K562 (cell line): ENCODE results near the gene DVL3. TPM values are rescaled to one million over a fixed set of nuclear protein-coding genes. Genes with fewer than 3 reads are reported as not detected.

Experiments used
- ATAC-seq: fragments of 200-7000 bp; cut with Tn5 transposase; 3 replicates; pipeline ENCODE4 v1.9.1; 2020; ENCODE audit warnings: moderate library complexity
- BruUV-seq: library from RNA; stranded (reverse); fragments of 400-500 nt; replicated peaks from 2 replicates; lab custom pipeline; 2021; lab: Mats Ljungman, UMichigan
- CTCF ChIA-PET: fragments of 300-600 bp; formaldehyde crosslinking; extraction: SDS; loops from one replicate; lab custom pipeline; 2021; ENCODE audit warnings: low intra/inter-chr PET ratio; lab: Yijun Ruan, JAX
- POLR2A ChIA-PET: fragments of 300-600, 350-650 bp; sonication (Branson Sonifier 250); formaldehyde crosslinking; extraction: SDS; loops from one replicate; lab custom pipeline; 2021; ENCODE audit warnings: antibody characterized with exemption, inconsistent platforms; lab: Yijun Ruan, JAX
- DNase-seq, 4 experiments: peaks; one replicate each; pipeline versions ENCODE4 v3.0.0 to v3.0.0-alpha.2; 2011 to 2018; ENCODE audit warnings: low spot score in 3 of 4, mixed read lengths in 3 of 4; ENCODE audit errors: extremely low read depth in 1 of 4
- FAIRE-seq: peaks from 2 replicates; lab custom pipeline; 2011; peaks lifted over from hg19 to GRCh38; lab: Jason Lieb, UNC
- H2AFZ ChIP-seq: 2 replicates; pipeline ENCODE4 v1.6.0; 2011; ENCODE audit warnings: low read depth, low read length, control low read depth, inconsistent platforms
- H3K27ac ChIP-seq: fragments of 200-600 bp; 3 replicates; pipeline ENCODE4 v1.8.0; 2011; ENCODE audit warnings: low read depth, mild to moderate bottlenecking, control low read depth, inconsistent platforms, low read length, moderate library complexity, mixed read lengths; ENCODE audit errors: extremely low read depth
- H3K27me3 ChIP-seq, 2 experiments: fragments of 300-600 bp in 1 of 2; 2 replicates in 1 of 2; 3 replicates in 1 of 2; pipeline versions ENCODE4 v1.6.0 to v1.8.0; 2011; ENCODE audit warnings: inconsistent platforms in 2 of 2, low read length in 2 of 2, mild to moderate bottlenecking in 1 of 2, mixed read lengths in 1 of 2, moderate library complexity in 1 of 2; ENCODE audit not compliant: control insufficient read depth in 2 of 2, insufficient read depth in 2 of 2
- H3K36me3 ChIP-seq: fragments of 300-600 bp; 3 replicates; pipeline ENCODE4 v1.8.0; 2011; ENCODE audit warnings: mild to moderate bottlenecking, low read length, inconsistent platforms; ENCODE audit not compliant: control insufficient read depth, insufficient read depth
- H3K4me1 ChIP-seq, 2 experiments: fragments of 200-600 bp in 1 of 2; replicated peaks in 1 of 2; 2 replicates in 1 of 2; 3 replicates in 1 of 2; pipeline versions ENCODE4 v1.5.1 to v1.8.0; 2011; ENCODE audit warnings: inconsistent platforms in 2 of 2, low read length in 2 of 2, mild to moderate bottlenecking in 1 of 2, mixed read lengths in 1 of 2, moderate library complexity in 1 of 2; ENCODE audit not compliant: control insufficient read depth in 2 of 2, insufficient read depth in 2 of 2
- H3K4me2 ChIP-seq: 2 replicates; pipeline ENCODE4 v1.6.1; 2011; ENCODE audit warnings: low read length, control low read depth, inconsistent platforms, mixed read lengths; ENCODE audit not compliant: insufficient read depth
- H3K4me3 ChIP-seq: fragments of 200-600 bp; sonication (generic), shearing (Covaris generic); 2 replicates; pipeline ENCODE4 v1.5.1; 2016; ENCODE audit warnings: control low read depth, inconsistent platforms
- H3K79me2 ChIP-seq: fragments of 200-600 bp; 3 replicates; pipeline ENCODE4 v1.8.0; 2011; ENCODE audit warnings: low read length, inconsistent platforms; ENCODE audit not compliant: control insufficient read depth, insufficient read depth
- H3K9ac ChIP-seq, 2 experiments: 2 replicates each; pipeline versions ENCODE4 v1.6.0 to v1.6.1; 2011; ENCODE audit warnings: low read depth in 2 of 2, low read length in 2 of 2, control low read depth in 1 of 2, inconsistent platforms in 1 of 2, mild to moderate bottlenecking in 1 of 2, mixed read lengths in 1 of 2; ENCODE audit not compliant: insufficient read depth in 1 of 2
- H3K9me1 ChIP-seq: one replicate; pipeline ENCODE4 v1.6.0; 2011; ENCODE audit warnings: inconsistent platforms, mild to moderate bottlenecking, low read length, moderate library complexity; ENCODE audit not compliant: control insufficient read depth, insufficient read depth
- H3K9me3 ChIP-seq: replicated peaks from 2 replicates; pipeline ENCODE4 v1.5.1; 2011; ENCODE audit warnings: low read depth, low read length, inconsistent platforms; ENCODE audit not compliant: control insufficient read depth, insufficient read depth
- H4K20me1 ChIP-seq: replicated peaks from 2 replicates; pipeline ENCODE4 v1.6.1; 2011; ENCODE audit warnings: low read length, inconsistent platforms, mixed read lengths; ENCODE audit not compliant: control insufficient read depth, insufficient read depth
- CEBPG ChIP-seq, 3 experiments: fragments of 200-800 bp in 1 of 3; sonication (Bioruptor generic) in 1 of 3; sonication (generic) in 1 of 3; formaldehyde crosslinking in 1 of 3; IDR thresholded peaks in 2 of 3; conservative IDR thresholded peaks in 1 of 3; 2 replicates each; pipeline versions ENCODE4 v1.6.1 to v1.8.0; 2016 to 2022; ENCODE audit warnings: missing compliant biosample characterization in 2 of 3, missing genetic modification characterization in 2 of 3, mild to moderate bottlenecking in 1 of 3, missing genetic modification reagents in 1 of 3
- CTCF ChIP-seq, 3 experiments: IDR thresholded peaks in 2 of 3; conservative IDR thresholded peaks in 1 of 3; 2 replicates each; pipeline ENCODE4 v1.5.1; 2011 to 2012; ENCODE audit warnings: low read length in 3 of 3, mild to moderate bottlenecking in 3 of 3, control low read depth in 2 of 3, improper control_type of control experiment in 1 of 3, inconsistent platforms in 1 of 3, low read depth in 1 of 3, mixed read lengths in 1 of 3, moderate library complexity in 1 of 3; ENCODE audit not compliant: insufficient read depth in 2 of 3
- LARP7 ChIP-seq: fragments of 450-650 bp; IDR thresholded peaks from 2 replicates; pipeline ENCODE4 v1.6.1; 2016
- ZNF263 ChIP-seq: sonication (generic); formaldehyde crosslinking; IDR thresholded peaks from 2 replicates; pipeline ENCODE4 v1.8.0; 2022; ENCODE audit warnings: mild to moderate bottlenecking, missing genetic modification reagents, borderline replicate concordance
- WGBS: fragments of 100-300 bp; shearing (Covaris generic); methylation state at CpG from one replicate; pipeline ENCODE4 v1.1.6; 2016; ENCODE audit warnings: low coverage, mixed read lengths; ENCODE audit not compliant: insufficient coverage; ENCODE audit errors: missing lambda C conversion rate; 5-methylcytosine and 5-hydroxymethylcytosine counted together
- in situ Hi-C: fragments of 300-500 bp; cut with MboI; formaldehyde crosslinking; loops from 4 replicates; pipeline ENCODE4 v1.15.0; 2018; ENCODE audit warnings: inconsistent platforms, mixed read lengths
- intact Hi-C: fragments of 100-400 bp; cut with micrococcal nuclease; formaldehyde crosslinking; loops from 2 replicates; pipeline ENCODE4 v1.14.2; 2022
- polyA plus RNA-seq, 8 experiments: library from polyadenylated mRNA; depleted of rRNA in 4 of 8; stranded (reverse) in 5 of 8; unstranded in 3 of 8; fragments of >200 nt; fragmentation: Nextera tagmentation in 2 of 8; fragmentation: Illumina TruSeq in 1 of 8; extraction: Ambion mirVana in 2 of 8; extraction: Trizol in 1 of 8; gene quantifications; 2 replicates each; pipeline versions ENCODE4 v1.2.1 to v1.2.3, GENCODE V29; 2011 to 2014; ENCODE audit warnings: inconsistent platforms in 1 of 8, missing spikeins in 1 of 8
- total RNA-seq, 7 experiments: library from RNA; depleted of rRNA in 6 of 7; stranded (reverse); fragments of >200 nt in 6 of 7; fragmentation: Illumina TruSeq in 2 of 7; extraction: Trizol in 2 of 7; gene quantifications; 2 replicates each; pipeline versions ENCODE4 v1.2.1 to v1.2.3, GENCODE V29; 2011 to 2021; ENCODE audit warnings: low replicate concordance in 1 of 7

Gene DVL3
- total and polyA plus RNA-seq, 9 of the 15 experiments (the other 6 are each of a cell fraction or from before 2014, with no cell fraction given) = 3.1 to 57.9 (median 20.1) TPM

DNA sequence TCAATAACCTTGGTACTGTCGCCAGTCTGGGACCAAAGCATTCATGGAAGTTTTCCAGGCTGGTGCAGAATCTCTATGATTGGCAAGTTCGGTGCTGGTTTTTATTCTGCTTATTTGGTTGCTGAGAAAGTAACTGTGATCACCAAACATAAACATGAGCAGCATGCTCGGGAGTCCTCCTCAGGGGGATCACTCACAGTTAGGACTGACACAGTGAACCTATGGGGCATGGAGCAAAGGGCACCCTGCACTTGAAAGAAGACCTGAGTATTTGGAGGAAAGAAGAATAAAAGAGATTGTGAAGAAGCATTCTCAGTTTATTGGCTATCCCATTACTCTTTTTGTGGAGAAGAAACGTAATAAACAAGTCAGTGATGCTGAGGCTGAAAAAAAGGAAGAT is 39.2 kb upstream of the DVL3 start:
- CTCF ChIA-PET = no interaction called here

GRCh38 chr3:184117636-184118035 is 37.5 kb upstream of the DVL3 start:
- no peaks in the 10 kb centered on the region for H3K36me3 ChIP-seq
- H3K4me3 ChIP-seq = no peak overlapping the region
- H2AFZ ChIP-seq = no peak overlapping the region
- in situ Hi-C loops = loop anchor here (5.0 kb wide), 1 partner anchor 220 kb away; no protein-coding TSS in a partner anchor
- ChIA-PET POLR2A (interaction anchor here (0.8 to 1.1 kb wide), 2 partner anchors 8 to 10 kb away, joined by 3 read pairs; no protein-coding TSS in a partner anchor), CTCF (no interaction called here)
- intact Hi-C loops = loop anchor here (2.0 to 5.0 kb wide), 2 partner anchors 75 to 223 kb away; no protein-coding TSS in a partner anchor
- FAIRE-seq (peak; percentile 51), ATAC-seq (peak; percentile 72), DNase-seq (peak in 1 of 4 experiments; percentile 20)
- no TSS peak for BruUV-seq
- H3K4me1 ChIP-seq = no peaks in the 10 kb centered on the region; a peak in 1 of 5 replicates
- H3K79me2 ChIP-seq = no peaks in the 10 kb centered on the region
- no peaks in the 10 kb centered on the region for H4K20me1 ChIP-seq
- no peaks in the 10 kb centered on the region for H3K9me3 ChIP-seq
- H3K27me3 ChIP-seq = peaks cover 0 to 4% of the 10 kb centered on the region in 2 experiments; a peak in 1 of 5 replicates
- 7% methylated on average over 6 of the region's 6 CpGs for WGBS
- no peaks in the 10 kb centered on the region for H3K9me1 ChIP-seq
- H3K4me2 ChIP-seq = no peak overlapping the region
- no peak overlapping the region for H3K9ac ChIP-seq
- H3K27ac ChIP-seq = no peak overlapping the region
- TF ChIP-seq CTCF (IDR thresholded peaks at IDR 0.05 in 2 of 3, conservative IDR thresholded peaks at IDR 0.05 in 1 of 3; ENCODE audit: insufficient read depth in 2 of 3, low read depth in 1 of 3, low read length in 3 of 3) = peak in 2 of 3 experiments; percentile 19 to 51; a peak in 4 of 6 replicates

More for the DNA sequence above, 39.2 kb upstream of the DVL3 start:
- Histone ChIP-seq H3K79me2 (no peaks in the 10 kb centered on the region), H3K4me3 (no peak overlapping the region), H3K27ac (no peak overlapping the region), H3K27me3 (peaks cover 0 to 4% of the 10 kb centered on the region in 2 experiments; a peak in 1 of 5 replicates), H3K4me2 (no peak overlapping the region), H4K20me1 (no peaks in the 10 kb centered on the region), H3K9ac (no peak overlapping the region), H3K9me3 (no peaks in the 10 kb centered on the region), H3K36me3 (no peaks in the 10 kb centered on the region), H3K9me1 (no peaks in the 10 kb centered on the region), H3K4me1 (no peaks in the 10 kb centered on the region; a peak in 1 of 5 replicates)
- in situ Hi-C loops = loop anchor here (5.0 kb wide), 1 partner anchor 219 kb away; no protein-coding TSS in a partner anchor
- POLR2A ChIA-PET = no interaction called here
- FAIRE-seq (no peak), ATAC-seq (no peak), DNase-seq (no peak)
- no TSS peak for BruUV-seq
- 4% methylated on average over 4 of the region's 4 CpGs for WGBS
- intact Hi-C loops = loop anchor here (2.0 to 5.0 kb wide), 2 partner anchors 74 to 221 kb away; no protein-coding TSS in a partner anchor
- TF ChIP-seq CEBPG (CRISPR knock-in tag; IDR thresholded peaks at IDR 0.05) (no peak), CEBPG (tag; conservative IDR thresholded peaks at IDR 0.05 in 1 of 2, IDR thresholded peaks at IDR 0.05 in 1 of 2) (no peak), ZNF263 (peak; percentile 67; the same call in 1 of the 2 replicates), LARP7 (no peak)
- TF ChIP-seq, all 486 proteins: peak for 1
- H2AFZ ChIP-seq = no peak overlapping the region
